HG03558 (cell line): ENCODE results near the gene TAAR1.
"Not testable (repeated sequence)": the region's sequence is repeated elsewhere in the genome, so short reads cannot be mapped to it uniquely, and the experiment has no call there.

Source experiments
- ATAC-seq: cut with Tn5 transposase; IDR thresholded peaks from one replicate; pipeline ENCODE4 v1.9.1; 2021; ENCODE audit warnings: moderate number of reproducible peaks; ENCODE audit not compliant: unreplicated experiment; ENCODE audit errors: extremely low read depth

TAAR1 gene

GRCh38 chr6:132664309-132665034 lies 5.5 kb upstream of the TAAR1 start:
- no peak for ATAC-seq

- ATAC-seq = no peak
Observed at GRCh38 chr6:132663661-132664060, 4.7 kb upstream of the TAAR1 start.

GRCh38 chr6:132661906-132662305 lies 2.9 kb upstream of the TAAR1 start:
- no peak for ATAC-seq

- no peak for ATAC-seq
Observed at GRCh38 chr6:132651062-132651461, 7.9 kb downstream of the TAAR1 start.

GRCh38 chr6:132650429-132650828 lies 8.6 kb downstream of the TAAR1 start:
- ATAC-seq = no peak

GRCh38 chr6:132648828-132649227 lies 10.2 kb downstream of the TAAR1 start:
- ATAC-seq = no peak

GRCh38 chr6:132648356-132648755 lies 10.6 kb downstream of the TAAR1 start:
- ATAC-seq = peak; percentile 53

GRCh38 chr6:132643547-132643946 lies 15.4 kb downstream of the TAAR1 start:
- no peak for ATAC-seq

GRCh38 chr6:132637135-132637534 lies 21.8 kb downstream of the TAAR1 start:
- ATAC-seq = not testable (repeated sequence)

- ATAC-seq = not testable (repeated sequence)
Observed at GRCh38 chr6:132635906-132636305, 23.1 kb downstream of the TAAR1 start.

- not testable (repeated sequence) for ATAC-seq
Observed at GRCh38 chr6:132635288-132635687, 23.7 kb downstream of the TAAR1 start.

- no peak for ATAC-seq
Observed at GRCh38 chr6:132634796-132635195, 24.2 kb downstream of the TAAR1 start.

- no peak for ATAC-seq
Observed at GRCh38 chr6:132633362-132633761, 25.6 kb downstream of the TAAR1 start.

GRCh38 chr6:132624175-132624574 lies 34.8 kb downstream of the TAAR1 start, which contains the start of gene TAAR2:
Gene TAAR2 (minus strand): TSS chr6:132624275. CDS start chr6:132624275, 0 bp downstream.
- no peak for ATAC-seq

- ATAC-seq = no peak
Observed at GRCh38 chr6:132623106-132623845, 35.7 kb downstream of the TAAR1 start.

GRCh38 chr6:132616677-132617076 lies 42.3 kb downstream of the TAAR1 start:
- no peak for ATAC-seq

- ATAC-seq = peak; percentile 57
Observed at GRCh38 chr6:132614554-132614953, 44.4 kb downstream of the TAAR1 start.

GRCh38 chr6:132612449-132613108 lies 46.4 kb downstream of the TAAR1 start:
- ATAC-seq = no peak

- ATAC-seq = no peak
Observed at GRCh38 chr6:132611616-132612015, 47.4 kb downstream of the TAAR1 start.

- no peak for ATAC-seq
Observed at GRCh38 chr6:132607544-132608233, 51.3 kb downstream of the TAAR1 start.
